Cardiac fibroblast (primary cell): ENCODE data around the gene TENT4A.
A peak's percentile ranks its signal among the peaks of the same experiment; 100 is the strongest.

Experiments
- DNase-seq, 2 donors: peaks; one replicate each; pipeline versions ENCODE4 v3.0.0 to v3.0.0-alpha.2; 2010; ENCODE audit warnings: low read depth in 2 of 2
- H3K4me3 ChIP-seq, 2 donors: replicated peaks in 1 of 2; 1 replicate in 1 of 2; 2 replicates in 1 of 2; pipeline ENCODE4 v1.5.1; 2011; ENCODE audit warnings: low read depth in 2 of 2, low read length in 2 of 2, mild to moderate bottlenecking in 2 of 2, moderate library complexity in 1 of 2
- CTCF ChIP-seq: IDR thresholded peaks from one replicate; pipeline ENCODE4 v1.5.1; 2011; ENCODE audit warnings: low read depth, mild to moderate bottlenecking, low read length, inconsistent platforms

The TENT4A gene

GRCh38 chr5:6781716-6782115 lies 68.5 kb downstream of the TENT4A start:
- H3K4me3 ChIP-seq: no peak overlapping the region
- DNase-seq: peak in 1 of 2 donors; percentile 20
- TF ChIP-seq CTCF: no peak

GRCh38 chr5:6783787-6784186 lies 70.6 kb downstream of the TENT4A start:
- no peak overlapping the region for H3K4me3 ChIP-seq
- DNase-seq: peak in 1 of 2 donors; percentile 37
- no peak for TF ChIP-seq CTCF

- no peak for TF ChIP-seq CTCF
- no peak for DNase-seq
- H3K4me3 ChIP-seq: no peak overlapping the region
These were observed 71.2 kb downstream of the TENT4A start for GRCh38 chr5:6784481-6784880.

GRCh38 chr5:6785161-6785860 lies 72.1 kb downstream of the TENT4A start:
- H3K4me3 ChIP-seq: no peak overlapping the region
- TF ChIP-seq CTCF: no peak
- no peak for DNase-seq

GRCh38 chr5:6785861-6786180 lies 72.6 kb downstream of the TENT4A start:
- DNase-seq: no peak
- H3K4me3 ChIP-seq: no peak overlapping the region
- no peak for TF ChIP-seq CTCF

- no peak overlapping the region for H3K4me3 ChIP-seq
These were observed 73.7 kb downstream of the TENT4A start for GRCh38 chr5:6786786-6787495.

More at GRCh38 chr5:6786786-6787495, 73.7 kb downstream of the TENT4A start:
- TF ChIP-seq CTCF: no peak
- peak; percentile 15 to 72 for DNase-seq
